Neural crest cell (in vitro differentiated cells): ENCODE data around the gene CNTN2. TPM values are rescaled to one million over a fixed set of nuclear protein-coding genes. Genes with fewer than 3 reads are reported as not detected.
A peak's percentile ranks its signal among the peaks of the same experiment; 100 is the strongest.

Experiments used
- DNase-seq: peaks from one replicate; pipeline ENCODE4 v3.0.0; 2021; ENCODE audit warnings: low read depth, mixed read lengths, low spot score
- H3K27ac Mint-ChIP-seq: one replicate; pipeline ENCODE4 v1.8.0; 2021; ENCODE audit warnings: mild to moderate bottlenecking, mixed read lengths; ENCODE audit not compliant: unreplicated experiment
- H3K27me3 Mint-ChIP-seq: 2 replicates; pipeline ENCODE4 v1.8.0; 2021; ENCODE audit warnings: low read depth, mild to moderate bottlenecking, mixed read lengths
- H3K36me3 Mint-ChIP-seq: 2 replicates; pipeline ENCODE4 v1.8.0; 2021; ENCODE audit warnings: low read depth, mild to moderate bottlenecking, mixed read lengths
- H3K4me1 Mint-ChIP-seq: 2 replicates; pipeline ENCODE4 v1.8.0; 2021; ENCODE audit warnings: mixed read lengths
- H3K4me3 Mint-ChIP-seq: one replicate; pipeline ENCODE4 v1.8.0; 2021; ENCODE audit warnings: mild to moderate bottlenecking, mixed read lengths
- H3K9me3 Mint-ChIP-seq: 2 replicates; pipeline ENCODE4 v1.8.0; 2021; ENCODE audit warnings: mixed read lengths
- CTCF ChIP-seq: fragments of 200-600 bp; sonication (generic); conservative IDR thresholded peaks from 2 replicates; pipeline ENCODE4 v1.5.0; 2021; ENCODE audit warnings: antibody characterized with exemption, mild to moderate bottlenecking
- long read RNA-seq: library from polyadenylated mRNA; unstranded; transcript quantifications from one replicate; pipeline ENCODE4 v2.0.0, GENCODE V29; 2020
- total RNA-seq: library from RNA; stranded (reverse); gene quantifications from 2 replicates; pipeline ENCODE4 v1.2.1, GENCODE V29; 2021

CNTN2 gene
- 24.9 and 26.3 TPM in 2 replicates for total RNA-seq
- long read RNA-seq, partial matches to known transcripts: 0 of 10 reads
- long read RNA-seq, other reads (novel, unspliced or antisense): 10 of 10 reads

GRCh38 chr1:205042911-205043806 is at the start of gene CNTN2:
Gene CNTN2, plus strand, starts transcription at chr1:205043212. Its CDS starts 9,974 bp downstream, at chr1:205053186.
- Mint-ChIP-seq H3K27me3 (peaks cover 75% of the 10 kb centered on the region), H3K4me1 (peaks cover 31% of the 10 kb centered on the region), H3K4me3 (no peak within 1 kb of the TSS), H3K27ac (no peak within 1 kb of the TSS), H3K9me3 (no peaks in the 10 kb centered on the region), H3K36me3 (no peaks in the 10 kb centered on the region)
- no peak for TF ChIP-seq CTCF
- DNase-seq: no peak

GRCh38 chr1:204994086-204994862 is 48.7 kb upstream of the CNTN2 start:
- Mint-ChIP-seq H3K36me3 (no peaks in the 10 kb centered on the region), H3K4me3 (peak overlapping the region; percentile 49), H3K9me3 (no peaks in the 10 kb centered on the region), H3K4me1 (peaks cover 67% of the 10 kb centered on the region), H3K27me3 (peaks cover 8% of the 10 kb centered on the region), H3K27ac (no peak overlapping the region)
- no peak for DNase-seq
- TF ChIP-seq CTCF: no peak

- no peak for DNase-seq
- H3K9me3 Mint-ChIP-seq: no peaks in the 10 kb centered on the region
- peaks cover 46% of the 10 kb centered on the region for H3K4me1 Mint-ChIP-seq
- no peak for TF ChIP-seq CTCF
- no peak overlapping the region for H3K27ac Mint-ChIP-seq
- no peaks in the 10 kb centered on the region for H3K36me3 Mint-ChIP-seq
- no peak overlapping the region for H3K4me3 Mint-ChIP-seq
- peaks cover 5% of the 10 kb centered on the region for H3K27me3 Mint-ChIP-seq
These were observed 46.0 kb upstream of the CNTN2 start for GRCh38 chr1:204996981-204997380.

GRCh38 chr1:204997591-204998355 is 45.2 kb upstream of the CNTN2 start:
- TF ChIP-seq CTCF: no peak
- Mint-ChIP-seq H3K4me3 (no peak overlapping the region), H3K36me3 (no peaks in the 10 kb centered on the region), H3K27me3 (peaks cover 5% of the 10 kb centered on the region), H3K4me1 (peaks cover 42% of the 10 kb centered on the region), H3K9me3 (no peaks in the 10 kb centered on the region), H3K27ac (peak overlapping the region; percentile 55)
- no peak for DNase-seq

GRCh38 chr1:205001162-205001561 is 41.9 kb upstream of the CNTN2 start:
- no peak for TF ChIP-seq CTCF
- Mint-ChIP-seq H3K36me3 (no peaks in the 10 kb centered on the region), H3K27ac (no peak overlapping the region), H3K27me3 (no peaks in the 10 kb centered on the region), H3K9me3 (no peaks in the 10 kb centered on the region), H3K4me3 (no peak overlapping the region), H3K4me1 (peaks cover 26% of the 10 kb centered on the region)
- no peak for DNase-seq
